Frontal cortex (tissue), 4 donors: ENCODE measurements around the gene CCDC15. TPM values are rescaled to one million over a fixed set of nuclear protein-coding genes. Genes with fewer than 3 reads are reported as not detected.
"Not testable (repeated sequence)": the region's sequence is repeated elsewhere in the genome, so short reads cannot be mapped to it uniquely, and the experiment has no call there.

ENCODE experiments used
- DNase-seq, 2 donors: peaks; one replicate each; pipeline ENCODE4 v3.0.0; 2012; ENCODE audit warnings: low spot score in 2 of 2
- FAIRE-seq: peaks from 2 replicates; lab custom pipeline; 2012; peaks lifted over from hg19 to GRCh38; lab: Jason Lieb, UNC
- total RNA-seq: library from RNA; depleted of rRNA; stranded (reverse); fragments of >200 nt; gene quantifications from one replicate; pipeline ENCODE4 v1.2.3, GENCODE V29; 2014
- donor health status: control.
- donor health status: control.
- donor health status: control.

Gene CCDC15
- total RNA-seq, 1 donor from 2014 or later: 3.7 TPM

- DNase-seq: no peak
- no peak for FAIRE-seq
These were observed 122.5 kb downstream of the CCDC15 start for GRCh38 chr11:125076378-125076945.

DNA sequence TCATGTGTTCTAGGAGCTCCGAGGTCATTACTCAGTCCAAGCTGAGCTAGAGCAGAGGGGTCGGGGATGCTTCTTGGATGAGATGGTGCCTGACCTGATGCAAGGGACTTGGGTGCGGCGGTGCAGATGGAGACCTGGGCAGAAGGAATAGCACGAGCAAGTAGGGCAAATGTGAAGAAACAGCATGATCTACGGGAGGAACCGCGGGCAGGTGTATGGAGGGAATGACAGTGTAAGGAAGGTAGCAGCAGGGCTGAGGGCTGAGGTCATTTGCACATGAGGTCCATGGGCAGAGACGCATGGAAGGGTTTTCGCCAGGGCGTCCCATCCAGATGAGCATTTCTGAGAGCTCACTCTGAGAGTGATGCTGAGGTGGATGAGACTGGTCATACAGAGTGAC lies 124.0 kb downstream of the CCDC15 start:
- FAIRE-seq (no peak), DNase-seq (no peak)

DNA sequence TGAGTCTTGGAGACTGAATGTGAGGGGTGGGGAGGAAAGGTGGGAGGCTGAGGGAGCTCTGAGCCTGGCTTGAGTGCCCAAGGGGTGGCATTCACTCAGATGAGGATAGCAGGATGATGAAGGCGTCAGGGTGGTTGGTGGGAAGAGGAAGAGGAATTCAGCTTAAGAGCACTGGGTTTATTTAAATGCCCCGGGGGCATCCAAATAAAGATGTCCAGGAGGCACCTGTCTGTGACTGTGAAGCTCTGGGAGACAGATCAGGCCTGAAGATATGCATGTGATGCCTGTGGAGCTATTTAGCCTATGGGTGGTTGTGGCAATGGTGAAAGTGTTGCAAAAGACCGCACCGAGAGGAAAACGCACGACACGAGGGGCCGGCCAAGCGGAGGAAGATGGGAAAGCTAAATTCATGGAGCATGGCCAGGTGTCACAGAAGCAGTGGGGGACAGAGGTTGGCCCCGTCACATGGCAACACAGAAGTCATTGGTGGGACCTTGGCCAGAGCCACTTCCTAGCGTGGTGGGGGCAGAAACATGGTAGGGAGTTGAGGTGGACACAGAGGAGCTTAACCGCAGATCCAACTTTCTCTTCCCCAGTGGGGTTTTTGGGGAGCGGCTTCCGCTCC lies 124.6 kb downstream of the CCDC15 start:
- no peak for DNase-seq
- no peak for FAIRE-seq

DNA sequence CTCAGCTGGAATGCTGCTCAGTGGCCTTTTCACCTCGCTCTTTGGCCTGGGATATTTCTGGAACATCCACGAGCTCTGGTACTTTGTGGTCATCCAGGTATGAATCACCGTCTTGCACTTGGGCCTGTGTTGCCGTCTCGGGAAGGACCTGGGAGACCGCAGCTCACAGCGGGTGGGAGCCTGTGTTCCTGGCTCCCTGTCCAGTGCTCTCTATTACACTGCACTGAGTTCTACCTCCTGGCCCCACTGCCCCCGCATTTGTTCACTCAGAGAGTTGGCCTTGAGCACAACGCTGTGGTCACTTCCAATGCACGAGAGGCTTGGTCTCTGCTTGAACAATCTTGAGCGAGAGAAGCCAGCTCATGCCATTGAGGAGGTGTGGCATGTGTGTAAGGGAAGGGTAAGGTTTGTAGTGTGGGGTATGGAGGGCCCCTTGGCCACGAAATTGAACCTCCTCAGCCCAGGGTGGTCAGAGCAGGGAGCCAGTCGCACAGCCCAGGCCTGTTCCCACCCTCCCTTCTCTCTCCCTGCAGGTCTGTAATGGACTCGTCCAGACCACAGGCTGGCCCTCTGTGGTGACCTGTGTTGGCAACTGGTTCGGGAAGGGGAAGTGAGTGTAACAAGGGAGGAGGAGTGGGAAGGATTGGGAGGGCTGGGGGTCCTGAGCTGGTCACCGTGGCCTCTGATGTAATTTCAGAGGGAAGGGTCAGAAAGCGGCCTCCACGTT lies 125.3 kb downstream of the CCDC15 start:
- DNase-seq (no peak), FAIRE-seq (no peak)

- DNase-seq (no peak), FAIRE-seq (no peak)
These were observed 126.0 kb downstream of the CCDC15 start for GRCh38 chr11:125079878-125080530.

GRCh38 chr11:125080531-125080911 lies 126.5 kb downstream of the CCDC15 start:
- no peak for DNase-seq
- no peak for FAIRE-seq

GRCh38 chr11:125081098-125081798 lies 127.2 kb downstream of the CCDC15 start:
- DNase-seq: no peak
- no peak for FAIRE-seq

- DNase-seq: no peak
- FAIRE-seq: no peak
These were observed 128.0 kb downstream of the CCDC15 start for GRCh38 chr11:125082040-125082439.

DNA sequence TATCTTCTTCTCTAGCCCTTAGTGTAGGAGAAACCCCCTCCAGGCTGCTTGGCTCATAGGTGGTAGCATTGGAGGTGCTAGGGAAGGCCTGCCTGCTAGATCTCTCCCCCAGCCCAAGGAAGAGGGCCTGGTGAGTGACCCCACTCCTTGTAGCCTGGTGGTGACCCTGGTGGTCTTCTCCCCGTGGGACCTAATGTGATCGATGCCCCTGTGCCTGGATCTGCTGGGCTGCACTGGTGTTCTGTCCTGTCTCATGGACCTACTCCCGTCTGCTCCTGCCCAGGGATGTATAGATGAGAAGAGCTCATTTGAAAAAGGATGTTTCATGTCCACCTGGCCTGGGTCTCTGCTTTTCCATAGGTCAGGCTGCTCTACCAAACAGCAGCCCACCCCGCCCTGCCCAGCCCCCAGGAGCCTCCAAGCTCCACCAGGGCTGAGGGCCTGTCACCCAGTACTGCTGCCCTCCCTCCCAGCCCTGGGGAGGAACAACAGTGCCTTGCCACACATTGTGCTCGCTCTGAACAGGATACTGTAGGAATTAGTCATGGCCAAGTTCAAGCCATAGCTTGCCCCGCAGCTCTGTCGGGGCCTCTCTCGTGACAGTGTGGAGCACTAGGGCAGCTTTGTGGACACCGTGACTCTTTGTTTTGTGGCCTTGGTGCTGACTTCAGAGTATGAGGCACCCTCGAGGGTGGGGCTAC lies 128.8 kb downstream of the CCDC15 start:
- FAIRE-seq (no peak), DNase-seq (no peak)

DNA sequence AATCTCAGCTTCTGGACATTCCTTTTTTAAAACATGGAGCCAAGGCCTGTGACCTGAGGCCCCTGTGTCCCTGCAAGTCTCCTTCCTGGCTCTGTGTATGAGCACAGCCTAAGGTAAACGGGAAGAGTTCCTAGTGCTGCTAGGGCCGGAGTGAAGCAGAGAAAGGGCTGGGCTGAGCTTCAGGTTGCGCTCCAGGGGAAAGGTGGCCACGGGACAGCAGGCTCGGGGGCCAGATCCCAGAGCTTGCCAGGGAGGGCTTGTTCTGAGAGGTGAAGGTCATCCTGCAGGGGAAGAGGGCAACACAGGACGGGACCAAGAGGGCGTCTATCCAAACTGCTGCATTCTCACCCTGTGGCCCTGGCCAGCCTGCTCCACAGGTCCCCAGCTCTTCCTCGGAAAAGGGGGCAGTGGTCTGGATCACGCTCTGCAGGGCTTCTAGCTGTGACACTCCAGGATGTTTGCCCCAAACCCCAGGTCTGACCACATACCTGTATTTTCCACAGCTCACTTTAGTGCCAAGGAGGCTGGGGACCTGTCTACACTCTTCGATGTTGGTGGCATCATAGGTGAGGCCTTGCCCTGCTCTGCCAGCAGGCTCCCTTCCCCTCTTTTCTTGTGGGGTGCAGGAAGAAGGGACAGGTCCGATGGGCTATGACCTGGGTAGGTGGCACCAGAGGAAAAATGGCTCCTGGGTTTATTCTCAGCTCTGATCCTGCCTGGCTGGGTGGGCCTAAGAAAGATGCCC lies 129.5 kb downstream of the CCDC15 start:
- DNase-seq: no peak
- no peak for FAIRE-seq

DNA sequence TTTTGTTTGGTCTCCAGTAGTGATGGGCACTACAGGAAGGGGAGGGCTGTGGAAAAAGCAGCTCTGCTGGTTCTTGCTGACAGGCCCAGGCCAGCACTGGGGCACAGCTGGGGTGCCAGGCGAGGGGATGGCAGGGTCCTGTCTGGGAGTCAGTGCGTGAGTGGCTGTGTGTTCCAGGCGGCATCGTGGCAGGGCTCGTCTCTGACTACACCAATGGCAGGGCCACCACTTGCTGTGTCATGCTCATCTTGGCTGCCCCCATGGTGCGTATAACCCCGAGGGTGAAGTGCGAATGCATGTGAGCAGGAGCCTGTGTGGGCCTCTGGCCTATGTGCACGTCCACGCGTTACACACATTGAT lies 130.0 kb downstream of the CCDC15 start:
- no peak for DNase-seq
- FAIRE-seq: no peak

DNA sequence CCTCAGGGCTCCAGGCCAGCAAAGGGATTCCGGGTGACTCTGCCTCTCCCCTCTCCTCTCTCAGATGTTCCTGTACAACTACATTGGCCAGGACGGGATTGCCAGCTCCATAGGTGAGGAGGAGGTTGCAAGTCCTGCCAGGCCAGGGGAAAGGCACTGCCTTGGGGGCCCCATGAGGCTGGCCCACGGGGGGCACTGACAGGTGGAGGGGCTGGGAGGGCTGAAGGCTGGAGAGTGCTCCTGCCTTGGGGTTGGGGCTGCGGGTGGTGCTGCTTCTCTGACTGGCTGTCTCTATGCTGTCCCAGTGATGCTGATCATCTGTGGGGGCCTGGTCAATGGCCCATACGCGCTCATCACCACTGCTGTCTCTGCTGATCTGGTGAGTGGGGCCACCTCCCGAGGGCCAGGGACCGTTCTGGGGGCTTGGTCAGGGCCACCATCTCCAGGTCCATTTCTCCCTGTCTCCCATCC lies 130.8 kb downstream of the CCDC15 start:
- FAIRE-seq (no peak), DNase-seq (no peak)

- no peak for FAIRE-seq
- no peak for DNase-seq
These were observed 131.5 kb downstream of the CCDC15 start for GRCh38 chr11:125085301-125086081.

DNA sequence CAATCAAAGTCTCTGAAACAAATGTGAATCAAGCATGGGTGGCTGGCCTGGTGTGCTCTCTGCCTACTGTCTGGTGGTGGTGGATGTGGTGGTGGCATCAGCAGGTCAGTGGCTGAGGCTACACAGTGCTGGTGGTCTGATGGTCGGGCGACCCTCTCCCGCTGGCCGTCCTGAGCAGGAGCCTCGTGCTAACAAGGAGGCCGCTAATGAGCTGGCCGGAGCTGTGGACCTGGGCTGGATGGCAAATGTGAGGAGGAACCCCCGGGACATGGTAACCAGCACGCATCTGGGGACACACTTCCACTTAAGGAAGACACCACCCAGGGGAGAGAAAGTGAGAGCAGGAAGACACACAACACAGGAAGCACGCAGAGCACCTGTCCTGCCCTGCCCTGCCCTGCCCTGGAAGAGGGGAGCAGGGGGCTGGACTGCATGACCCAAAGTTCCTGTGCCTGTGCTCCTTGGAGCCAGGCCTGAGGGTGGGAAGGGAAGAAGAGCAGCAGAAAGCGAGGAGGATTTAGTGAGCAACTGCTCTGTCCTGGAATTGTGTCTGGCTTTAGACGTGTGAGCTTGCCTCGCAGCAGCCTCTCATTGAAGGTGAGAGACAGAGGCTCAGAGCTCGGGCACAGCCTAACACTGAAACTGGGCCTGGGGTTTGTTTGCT lies 132.8 kb downstream of the CCDC15 start:
- no peak for DNase-seq
- FAIRE-seq: no peak

- DNase-seq (no peak), FAIRE-seq (no peak)
These were observed 134.1 kb downstream of the CCDC15 start for GRCh38 chr11:125088123-125088522.

- FAIRE-seq (no peak), DNase-seq (no peak)
These were observed 134.8 kb downstream of the CCDC15 start for GRCh38 chr11:125088576-125089455.

GRCh38 chr11:125089481-125089880 lies 135.5 kb downstream of the CCDC15 start:
- FAIRE-seq, DNase-seq: not testable (repeated sequence)
